Suprapubic skin (tissue), 4 donors: ENCODE results near the gene KBTBD13. TPM values are rescaled to one million over a fixed set of nuclear protein-coding genes. Genes with fewer than 3 reads are reported as not detected.

Source experiments
- DNase-seq, 2 donors: peaks; one replicate each; pipeline ENCODE4 v3.0.0-alpha.2; 2019; ENCODE audit warnings: low spot score in 2 of 2
- H3K27ac ChIP-seq: fragments of 200-600 bp; sonication (generic); one replicate; pipeline ENCODE4 v1.5.1; 2019
- H3K27me3 ChIP-seq: fragments of 200-600 bp; sonication (generic); one replicate; pipeline ENCODE4 v1.5.1; 2019
- H3K36me3 ChIP-seq: fragments of 200-600 bp; sonication (generic); one replicate; pipeline ENCODE4 v1.5.1; 2019
- H3K4me1 ChIP-seq: fragments of 200-600 bp; sonication (generic); one replicate; pipeline ENCODE4 v1.5.1; 2019
- H3K4me3 ChIP-seq: fragments of 200-600 bp; sonication (generic); one replicate; pipeline ENCODE4 v1.5.1; 2019; ENCODE audit warnings: mild to moderate bottlenecking
- H3K9me3 ChIP-seq: fragments of 200-600 bp; sonication (generic); one replicate; pipeline ENCODE4 v1.5.1; 2019
- EP300 ChIP-seq: sonication (generic); formaldehyde crosslinking; IDR thresholded peaks from one replicate; pipeline ENCODE4 v1.6.1; 2017; ENCODE audit warnings: antibody characterized with exemption
- POLR2A ChIP-seq, 2 donors: fragments of 450-650 bp; IDR thresholded peaks; one replicate each; pipeline ENCODE4 v1.6.1; 2017; ENCODE audit warnings: antibody characterized with exemption in 2 of 2, mild to moderate bottlenecking in 2 of 2, moderate library complexity in 2 of 2
- POLR2AphosphoS5 ChIP-seq, 3 donors: sonication (generic); formaldehyde crosslinking; IDR thresholded peaks; one replicate each; pipeline ENCODE4 v1.6.1; 2017; ENCODE audit warnings: antibody characterized with exemption in 3 of 3
- WGBS: methylation state at CpG from one replicate; pipeline ENCODE4 v1.1.5; 2018; 5-methylcytosine and 5-hydroxymethylcytosine counted together
- total RNA-seq, 4 donors: library from RNA; depleted of rRNA; stranded (reverse); fragments of >200 nt; gene quantifications; one replicate each; pipeline ENCODE4 v1.1.0, GENCODE V29; 2016
- TF ChIP-seq, protein P1 (sequence below), 2 donors: fragments of 200-600 bp in 1 of 2; fragments of 450-650 bp in 1 of 2; sonication (generic) in 1 of 2; IDR thresholded peaks; one replicate each; pipeline ENCODE4 v1.5.1; 2016 to 2019; ENCODE audit warnings: antibody characterized with exemption in 2 of 2, mild to moderate bottlenecking in 1 of 2, moderate library complexity in 1 of 2

The KBTBD13 gene
- total RNA-seq, 4 donors from 2014 or later, result not detected

DNA sequence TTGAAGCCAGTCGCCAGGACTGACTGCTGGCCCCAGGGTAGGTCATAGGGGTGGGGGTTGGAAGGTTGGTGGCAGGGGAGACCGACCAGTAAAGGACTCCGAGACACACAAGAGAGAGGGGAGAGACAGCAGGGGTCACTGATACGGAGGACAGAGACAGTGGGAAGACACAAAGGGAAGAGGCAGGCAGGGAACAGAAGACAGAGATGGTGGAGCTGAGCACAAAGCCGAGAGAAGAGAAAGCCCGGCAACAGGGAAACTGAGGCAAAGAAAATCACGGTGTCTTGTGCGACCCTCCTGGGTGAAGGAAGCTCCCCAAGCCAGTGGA, 9.3 kb upstream of the KBTBD13 start:
- Histone ChIP-seq H3K27me3 (peaks cover 22% of the 10 kb centered on the region), H3K9me3 (no peaks in the 10 kb centered on the region), H3K4me1 (peaks cover 31% of the 10 kb centered on the region), H3K4me3 (peak overlapping the region; percentile 54), H3K27ac (peak overlapping the region; percentile 88), H3K36me3 (no peaks in the 10 kb centered on the region)
- 25% methylated on average over 8 of the region's 8 CpGs for WGBS
- no peak for DNase-seq
- no peak for TF ChIP-seq EP300
- TF ChIP-seq, protein P1, sequence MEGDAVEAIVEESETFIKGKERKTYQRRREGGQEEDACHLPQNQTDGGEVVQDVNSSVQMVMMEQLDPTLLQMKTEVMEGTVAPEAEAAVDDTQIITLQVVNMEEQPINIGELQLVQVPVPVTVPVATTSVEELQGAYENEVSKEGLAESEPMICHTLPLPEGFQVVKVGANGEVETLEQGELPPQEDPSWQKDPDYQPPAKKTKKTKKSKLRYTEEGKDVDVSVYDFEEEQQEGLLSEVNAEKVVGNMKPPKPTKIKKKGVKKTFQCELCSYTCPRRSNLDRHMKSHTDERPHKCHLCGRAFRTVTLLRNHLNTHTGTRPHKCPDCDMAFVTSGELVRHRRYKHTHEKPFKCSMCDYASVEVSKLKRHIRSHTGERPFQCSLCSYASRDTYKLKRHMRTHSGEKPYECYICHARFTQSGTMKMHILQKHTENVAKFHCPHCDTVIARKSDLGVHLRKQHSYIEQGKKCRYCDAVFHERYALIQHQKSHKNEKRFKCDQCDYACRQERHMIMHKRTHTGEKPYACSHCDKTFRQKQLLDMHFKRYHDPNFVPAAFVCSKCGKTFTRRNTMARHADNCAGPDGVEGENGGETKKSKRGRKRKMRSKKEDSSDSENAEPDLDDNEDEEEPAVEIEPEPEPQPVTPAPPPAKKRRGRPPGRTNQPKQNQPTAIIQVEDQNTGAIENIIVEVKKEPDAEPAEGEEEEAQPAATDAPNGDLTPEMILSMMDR (IDR thresholded peaks at IDR 0.05), result no peak
- TF ChIP-seq POLR2A (IDR thresholded peaks at IDR 0.05), result no peak
- no peak for TF ChIP-seq POLR2AphosphoS5 (IDR thresholded peaks at IDR 0.05)

DNA sequence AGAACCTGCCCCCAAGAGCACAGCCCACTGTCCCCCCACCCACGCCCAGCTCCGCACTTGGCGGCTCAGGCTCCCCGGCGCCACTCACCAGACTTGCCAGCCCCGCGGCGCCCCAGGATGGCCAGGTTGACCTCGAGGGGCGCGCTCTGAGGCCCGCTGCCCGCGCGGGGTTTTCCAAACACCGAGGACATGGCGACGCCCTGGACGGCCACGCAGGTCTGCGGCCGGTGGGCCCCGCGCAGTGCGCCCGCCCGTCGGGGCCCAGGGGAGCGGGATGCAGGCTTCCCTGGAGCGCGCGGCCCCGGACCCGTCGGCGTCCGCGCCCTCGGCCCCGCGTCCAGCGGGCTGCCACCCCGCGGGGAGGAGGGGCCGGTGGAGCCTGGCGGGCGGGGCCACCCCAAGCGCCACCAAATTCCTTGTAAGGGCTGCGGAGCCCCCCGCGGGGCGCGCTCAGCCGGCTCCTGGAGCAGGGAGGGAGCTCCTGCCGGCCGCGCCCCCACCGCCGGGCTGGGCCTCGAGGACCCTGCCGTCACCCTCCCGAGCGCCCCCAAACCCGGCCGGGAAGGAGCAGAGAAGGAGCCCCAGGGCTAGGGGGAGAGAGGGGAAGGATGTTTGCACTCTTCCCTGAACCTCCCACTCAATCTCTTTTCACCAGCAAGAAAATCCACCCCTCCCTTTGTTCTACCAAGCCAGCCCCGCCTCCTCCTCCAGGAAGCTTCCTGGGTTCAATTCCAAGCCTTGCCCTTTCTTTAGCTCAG, 8.7 kb upstream of the KBTBD13 start, which contains the start of gene RASL12:
RASL12 (minus strand) TSS at position 347 of the 758 bp plus-strand sequence; CDS start at position 191, 156 bp downstream.
- Histone ChIP-seq H3K9me3 (no peaks in the 10 kb centered on the region), H3K27ac (peak within 1 kb of the TSS; percentile 88), H3K36me3 (no peaks in the 10 kb centered on the region), H3K27me3 (peaks cover 22% of the 10 kb centered on the region), H3K4me1 (peaks cover 31% of the 10 kb centered on the region), H3K4me3 (peak within 1 kb of the TSS; percentile 54)
- TF ChIP-seq EP300, result no peak
- no peak for TF ChIP-seq POLR2AphosphoS5 (IDR thresholded peaks at IDR 0.05)
- TF ChIP-seq, protein P1 (IDR thresholded peaks at IDR 0.05), result no peak
- no peak for TF ChIP-seq POLR2A (IDR thresholded peaks at IDR 0.05)
- WGBS, result 7% methylated on average over 13 of the region's 66 CpGs
- no peak for DNase-seq

DNA sequence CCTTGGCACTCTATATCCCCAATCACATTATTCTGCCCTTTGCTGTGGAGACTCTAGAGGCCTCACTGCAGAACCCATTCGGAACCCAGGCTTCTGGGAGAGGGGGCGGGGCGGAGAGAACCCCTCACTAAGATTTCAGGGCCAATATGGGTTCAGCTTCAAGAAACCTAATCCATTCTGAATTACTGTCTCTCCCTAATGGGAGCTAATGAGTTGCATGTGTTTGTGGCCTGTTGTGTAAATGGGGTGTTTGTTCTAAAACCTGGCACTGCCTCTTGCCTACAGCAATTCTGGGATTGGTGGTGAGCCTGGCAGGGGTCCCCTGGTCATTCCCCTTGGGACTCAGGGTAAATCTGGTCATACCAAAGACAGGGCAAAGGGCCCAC, 8.2 kb upstream of the KBTBD13 start:
- Histone ChIP-seq H3K27me3 (peaks cover 22% of the 10 kb centered on the region), H3K27ac (peak overlapping the region; percentile 88), H3K9me3 (no peaks in the 10 kb centered on the region), H3K4me3 (peak overlapping the region; percentile 54), H3K36me3 (no peaks in the 10 kb centered on the region), H3K4me1 (peaks cover 31% of the 10 kb centered on the region)
- 62% methylated on average over 3 of the region's 3 CpGs for WGBS
- TF ChIP-seq, protein P1 (IDR thresholded peaks at IDR 0.05), result no peak
- TF ChIP-seq POLR2AphosphoS5 (IDR thresholded peaks at IDR 0.05), result no peak
- TF ChIP-seq POLR2A (IDR thresholded peaks at IDR 0.05), result no peak
- TF ChIP-seq EP300, result no peak
- no peak for DNase-seq

DNA sequence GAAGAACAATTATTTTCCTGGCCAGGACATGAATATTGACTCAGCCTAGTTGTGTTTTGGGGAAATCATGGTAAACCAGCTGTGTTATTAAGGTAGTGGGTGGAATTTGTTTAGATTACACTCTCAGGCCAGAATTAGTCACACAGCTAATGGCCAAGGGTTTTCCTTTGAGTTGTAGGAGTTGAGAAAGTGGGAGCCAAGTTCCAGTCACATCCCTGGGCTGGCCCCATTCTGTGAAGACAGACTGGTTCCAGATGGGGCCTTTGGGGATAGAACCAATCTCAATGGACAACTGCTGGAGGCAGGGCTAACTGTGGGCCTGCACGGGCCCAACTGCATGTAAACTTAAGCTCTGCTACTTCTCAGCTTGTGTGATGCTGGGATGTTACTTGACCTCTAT, 7.4 kb upstream of the KBTBD13 start:
- TF ChIP-seq, protein P1 (IDR thresholded peaks at IDR 0.05), result no peak
- TF ChIP-seq EP300 (no peak), POLR2AphosphoS5 (IDR thresholded peaks at IDR 0.05) (no peak), POLR2A (IDR thresholded peaks at IDR 0.05) (no peak)
- no peak for DNase-seq
- no peak overlapping the region for H3K4me3 ChIP-seq
- peaks cover 31% of the 10 kb centered on the region for H3K4me1 ChIP-seq
- no peaks in the 10 kb centered on the region for H3K36me3 ChIP-seq
- WGBS, result no CpG with 5 or more reads among the region's 1 CpG
- H3K9me3 ChIP-seq, result no peaks in the 10 kb centered on the region
- peak overlapping the region; percentile 88 for H3K27ac ChIP-seq
- peaks cover 22% of the 10 kb centered on the region for H3K27me3 ChIP-seq

DNA sequence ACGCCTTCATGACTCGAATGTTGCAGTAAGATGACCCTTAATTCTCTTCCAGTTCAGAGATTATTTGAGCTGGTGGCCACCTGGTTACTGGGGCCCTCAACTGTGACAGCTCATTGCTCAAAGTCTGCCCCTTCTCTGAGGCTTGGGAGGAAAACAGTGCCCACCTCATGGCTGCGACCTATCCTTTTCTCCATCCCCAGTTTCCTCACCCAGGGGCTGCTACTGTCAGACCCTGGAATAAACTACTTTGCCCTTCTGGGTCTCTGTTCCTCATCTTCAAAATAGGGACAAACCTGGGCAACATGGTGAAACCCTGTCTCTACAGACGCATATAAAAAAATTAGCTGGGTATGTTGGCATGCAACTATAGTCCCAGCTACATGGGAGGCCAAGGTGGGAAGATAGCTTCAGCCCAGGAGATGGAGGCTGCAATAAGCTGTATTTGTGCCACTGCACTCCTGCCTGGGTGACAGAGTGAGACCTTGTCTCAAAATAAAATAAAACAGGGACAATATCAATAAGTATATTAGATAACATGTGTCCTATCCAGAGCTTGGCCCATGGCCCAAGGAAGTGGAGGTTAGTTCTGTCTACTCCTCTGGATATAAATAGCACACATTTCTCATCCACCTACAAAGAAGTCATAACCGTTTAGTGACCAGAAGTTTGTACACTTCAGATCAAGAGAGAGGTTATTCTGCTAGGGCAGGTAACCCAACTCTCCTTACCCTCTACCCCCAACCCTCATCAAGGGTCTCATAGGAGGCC, 6.6 kb upstream of the KBTBD13 start:
- no peak for DNase-seq
- H3K36me3 ChIP-seq, result no peaks in the 10 kb centered on the region
- H3K27ac ChIP-seq, result no peak overlapping the region
- no peaks in the 10 kb centered on the region for H3K9me3 ChIP-seq
- 77% methylated on average over 5 of the region's 5 CpGs for WGBS
- H3K27me3 ChIP-seq, result peaks cover 22% of the 10 kb centered on the region
- peaks cover 31% of the 10 kb centered on the region for H3K4me1 ChIP-seq
- H3K4me3 ChIP-seq, result no peak overlapping the region
- TF ChIP-seq, protein P1 (IDR thresholded peaks at IDR 0.05), result no peak
- TF ChIP-seq POLR2AphosphoS5 (IDR thresholded peaks at IDR 0.05), result no peak
- TF ChIP-seq EP300, result no peak
- TF ChIP-seq POLR2A (IDR thresholded peaks at IDR 0.05), result no peak
